C4-2B (cell line): ENCODE results near the gene HID1.

Experiments
- ZFX ChIP-seq: fragments of 450-650 bp; IDR thresholded peaks from 2 replicates; pipeline ENCODE4 v1.6.1; 2017
- TF ChIP-seq, protein P1 (sequence below): fragments of 450-650 bp; conservative IDR thresholded peaks from 2 replicates; pipeline ENCODE4 v1.5.1; 2017; ENCODE audit warnings: mild to moderate bottlenecking

DNA sequence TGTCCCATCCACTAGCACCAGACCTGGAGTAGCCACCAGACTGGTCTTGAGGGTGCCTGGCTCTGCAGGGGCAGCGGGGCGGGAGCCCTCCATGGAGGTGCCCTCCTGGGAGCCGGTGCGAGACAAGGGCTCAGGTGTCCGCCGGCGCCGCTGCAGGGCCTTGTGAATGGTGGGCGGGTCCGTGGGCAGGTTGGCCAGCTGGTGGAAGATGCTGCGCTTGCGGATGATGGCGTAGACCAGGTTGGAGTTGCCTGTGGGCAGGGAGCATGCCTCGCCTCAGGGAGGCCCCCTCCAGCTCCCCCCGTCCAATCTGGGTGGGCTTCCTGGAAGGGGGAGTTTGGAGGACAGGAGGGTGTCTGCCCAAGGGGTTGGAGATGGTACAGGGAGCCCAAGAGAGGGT, 18.4 kb downstream of the HID1 start:
- TF ChIP-seq, protein P1, sequence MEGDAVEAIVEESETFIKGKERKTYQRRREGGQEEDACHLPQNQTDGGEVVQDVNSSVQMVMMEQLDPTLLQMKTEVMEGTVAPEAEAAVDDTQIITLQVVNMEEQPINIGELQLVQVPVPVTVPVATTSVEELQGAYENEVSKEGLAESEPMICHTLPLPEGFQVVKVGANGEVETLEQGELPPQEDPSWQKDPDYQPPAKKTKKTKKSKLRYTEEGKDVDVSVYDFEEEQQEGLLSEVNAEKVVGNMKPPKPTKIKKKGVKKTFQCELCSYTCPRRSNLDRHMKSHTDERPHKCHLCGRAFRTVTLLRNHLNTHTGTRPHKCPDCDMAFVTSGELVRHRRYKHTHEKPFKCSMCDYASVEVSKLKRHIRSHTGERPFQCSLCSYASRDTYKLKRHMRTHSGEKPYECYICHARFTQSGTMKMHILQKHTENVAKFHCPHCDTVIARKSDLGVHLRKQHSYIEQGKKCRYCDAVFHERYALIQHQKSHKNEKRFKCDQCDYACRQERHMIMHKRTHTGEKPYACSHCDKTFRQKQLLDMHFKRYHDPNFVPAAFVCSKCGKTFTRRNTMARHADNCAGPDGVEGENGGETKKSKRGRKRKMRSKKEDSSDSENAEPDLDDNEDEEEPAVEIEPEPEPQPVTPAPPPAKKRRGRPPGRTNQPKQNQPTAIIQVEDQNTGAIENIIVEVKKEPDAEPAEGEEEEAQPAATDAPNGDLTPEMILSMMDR: no peak
- TF ChIP-seq ZFX: no peak
